K562 (cell line): Measurements from ENCODE around the gene ATP6V0C. TPM values are rescaled to one million over a fixed set of nuclear protein-coding genes. Genes with fewer than 3 reads are reported as not detected.
A peak's percentile ranks its signal among the peaks of the same experiment; 100 is the strongest.

Source experiments
- ATF1 ChIP-seq, 2 experiments: fragments of 450-650 bp in 1 of 2; IDR thresholded peaks; 2 replicates each; pipeline ENCODE4 v1.6.1; 2016; ENCODE audit warnings: missing compliant biosample characterization in 1 of 2, missing genetic modification characterization in 1 of 2
- HNRNPH1 ChIP-seq: fragments of 200-400 bp; formaldehyde crosslinking; optimal IDR thresholded peaks from 2 replicates; pipeline ENCODE3; 2017; ENCODE audit warnings: low read depth, mild to moderate bottlenecking, low read length, moderate library complexity
- HOXB6 ChIP-seq: fragments of 250-450 bp; sonication (Bioruptor Pico); IDR thresholded peaks from 2 replicates; pipeline ENCODE4 v1.5.1; 2022; ENCODE audit warnings: mild to moderate bottlenecking, borderline replicate concordance
- KAT7 ChIP-seq: sonication (generic); formaldehyde crosslinking; IDR thresholded peaks from 2 replicates; pipeline ENCODE4 v1.8.0; 2022; ENCODE audit warnings: missing genetic modification reagents, mild to moderate bottlenecking, borderline replicate concordance
- MNT ChIP-seq, 2 experiments: fragments of 450-650 bp; conservative IDR thresholded peaks; 2 replicates each; pipeline ENCODE4 v1.6.1; 2017; ENCODE audit warnings: mild to moderate bottlenecking in 2 of 2, moderate library complexity in 2 of 2
- POLR2A ChIP-seq: fragments of 450-650 bp; conservative IDR thresholded peaks from 2 replicates; pipeline ENCODE4 v1.6.1; 2016
- POLR2AphosphoS5 ChIP-seq: IDR thresholded peaks from 2 replicates; pipeline ENCODE4 v1.6.1; 2011; ENCODE audit warnings: mild to moderate bottlenecking, low read depth, low read length, moderate library complexity; ENCODE audit not compliant: control insufficient read depth, insufficient read depth
- SMAD1 ChIP-seq: fragments of 150-350 bp; IDR thresholded peaks from 2 replicates; pipeline ENCODE4 v1.6.1; 2014; ENCODE audit warnings: low read length, low read depth; ENCODE audit not compliant: partially characterized antibody
- SREBF1 ChIP-seq: fragments of 150-350 bp; IDR thresholded peaks from 2 replicates; pipeline ENCODE4 v1.6.1; 2014; ENCODE audit warnings: antibody characterized with exemption, low read depth, low read length, borderline replicate concordance
- SRSF1 ChIP-seq: fragments of 200-400 bp; formaldehyde crosslinking; IDR thresholded peaks from 2 replicates; pipeline ENCODE4 v1.6.1; 2017; ENCODE audit warnings: mild to moderate bottlenecking, low read depth, low read length, moderate library complexity
- TAF1 ChIP-seq: IDR thresholded peaks from 2 replicates; pipeline ENCODE4 v1.6.1; 2011; ENCODE audit warnings: mild to moderate bottlenecking, low read length, moderate library complexity; ENCODE audit not compliant: insufficient read depth, control insufficient read depth, severe bottlenecking; ENCODE audit errors: extremely low read depth
- THAP12 ChIP-seq: fragments of 250-450 bp; sonication (Bioruptor Pico); IDR thresholded peaks from 2 replicates; pipeline ENCODE4 v1.9.0; 2021; ENCODE audit warnings: mild to moderate bottlenecking, inconsistent platforms
- THRA ChIP-seq: fragments of 450-650 bp; IDR thresholded peaks from 2 replicates; pipeline ENCODE4 v1.6.1; 2017; ENCODE audit warnings: mild to moderate bottlenecking, moderate library complexity
- YY1 ChIP-seq, 3 experiments: IDR thresholded peaks; 2 replicates each; pipeline ENCODE4 v1.6.1; 2011; ENCODE audit warnings: low read length in 2 of 3, mild to moderate bottlenecking in 2 of 3, moderate library complexity in 2 of 3, borderline replicate concordance in 1 of 3, control low read depth in 1 of 3, low read depth in 1 of 3; ENCODE audit not compliant: insufficient read depth in 3 of 3, insufficient replicate concordance in 2 of 3, control insufficient read depth in 1 of 3, insufficient read length in 1 of 3; ENCODE audit errors: extremely low read depth in 1 of 3
- ZNF274 ChIP-seq: IDR thresholded peaks from 2 replicates; pipeline ENCODE4 v1.6.1; 2011; ENCODE audit warnings: low read depth, mild to moderate bottlenecking, low read length, moderate library complexity, borderline replicate concordance
- ZNF408 ChIP-seq: fragments of 250-450 bp; sonication (Bioruptor Pico); IDR thresholded peaks from 2 replicates; pipeline ENCODE4 v1.4.0; 2020; ENCODE audit warnings: low read depth, mild to moderate bottlenecking, moderate library complexity
- ZNF431 ChIP-seq: sonication (generic); formaldehyde crosslinking; IDR thresholded peaks from 2 replicates; pipeline ENCODE4 v1.8.0; 2022; ENCODE audit warnings: mild to moderate bottlenecking, missing genetic modification reagents
- ZNF639 ChIP-seq, 2 experiments: fragments of 200-800 bp in 1 of 2; sonication (Bioruptor generic) in 1 of 2; sonication (generic) in 1 of 2; formaldehyde crosslinking in 1 of 2; IDR thresholded peaks in 1 of 2; conservative IDR thresholded peaks in 1 of 2; 2 replicates each; pipeline versions ENCODE4 v1.5.0 to v1.6.1; 2016 to 2020; ENCODE audit warnings: missing compliant biosample characterization in 1 of 2, missing genetic modification characterization in 1 of 2, missing genetic modification reagents in 1 of 2
- polyA plus RNA-seq, 8 experiments: library from polyadenylated mRNA; depleted of rRNA in 4 of 8; stranded (reverse) in 5 of 8; unstranded in 3 of 8; fragments of >200 nt; fragmentation: Nextera tagmentation in 2 of 8; fragmentation: Illumina TruSeq in 1 of 8; extraction: Ambion mirVana in 2 of 8; extraction: Trizol in 1 of 8; gene quantifications; 2 replicates each; pipeline versions ENCODE4 v1.2.1 to v1.2.3, GENCODE V29; 2011 to 2014; ENCODE audit warnings: inconsistent platforms in 1 of 8, missing spikeins in 1 of 8
- total RNA-seq, 7 experiments: library from RNA; depleted of rRNA in 6 of 7; stranded (reverse); fragments of >200 nt in 6 of 7; fragmentation: Illumina TruSeq in 2 of 7; extraction: Trizol in 2 of 7; gene quantifications; 2 replicates each; pipeline versions ENCODE4 v1.2.1 to v1.2.3, GENCODE V29; 2011 to 2021; ENCODE audit warnings: low replicate concordance in 1 of 7

ATP6V0C gene
- total and polyA plus RNA-seq, 9 of the 15 experiments (the other 6 are each of a cell fraction or from before 2014, with no cell fraction given): 2.9 to 228 (median 22.7) TPM

GRCh38 chr16:2520097-2520783 is 6.5 kb downstream of the ATP6V0C start, which contains the start of gene AMDHD2 (continued):
- TF ChIP-seq KAT7 (peak; percentile 28; the same call in 1 of the 2 replicates), HOXB6 (CRISPR knock-in tag) (no peak), HNRNPH1 (no peak), ATF1 (CRISPR knock-in tag; IDR thresholded peaks at IDR 0.05) (0 out of 2 replicates have a peak, but pooled peaks have one; percentile 28), ATF1 (tag; IDR thresholded peaks at IDR 0.05) (no peak), SRSF1 (no peak), POLR2AphosphoS5 (peak; percentile 89), MNT (conservative IDR thresholded peaks at IDR 0.05) (peak; percentile 78 to 92), SREBF1 (peak; percentile 77; the same call in 1 of the 2 replicates), YY1 (IDR thresholded peaks at IDR 0.05; ENCODE audit: borderline replicate concordance in 1 of 3, control insufficient read depth in 1 of 3, extremely low read depth in 1 of 3, insufficient read depth in 3 of 3, insufficient read length in 1 of 3, insufficient replicate concordance in 2 of 3, low read depth in 1 of 3, low read length in 2 of 3) (peak in 1 of 3 experiments; percentile 56), POLR2A (peak; percentile 72), TAF1 (peak; percentile 44), THRA (no peak), ZNF274 (no peak), ZNF639 (CRISPR knock-in tag; conservative IDR thresholded peaks at IDR 0.05 in 1 of 2, IDR thresholded peaks at IDR 0.05 in 1 of 2) (peak in 1 of 2 experiments; percentile 85; a peak in 2 of 4 replicates), ZNF408 (no peak), SMAD1 (peak; percentile 36), THAP12 (CRISPR knock-in tag) (0 out of 2 replicates have a peak, but pooled peaks have one; percentile 26), ZNF431 (CRISPR knock-in tag) (peak; percentile 18; the same call in 1 of the 2 replicates)
